ENCODE measurements around the gene NUCB1.

NUCB1 gene

GRCh38 chr19:48899781-48900476 lies at the start of gene NUCB1:
Gene NUCB1, plus strand, starts transcription at chr19:48900312. Its CDS starts 485 bp downstream, at chr19:48900797.
- peak; percentile 99 for DNase-seq (ENCODE audit: low read depth, low spot score)
- in situ Hi-C loops (cut with HindIII; ENCODE audit: low sequenced_read_pairs): no loop called here
- TF ChIP-seq CTCF (IDR thresholded peaks at IDR 0.05; ENCODE audit: low read depth, low read length): peak; percentile 28
- peak within 1 kb of the TSS; percentile 97 for H3K4me3 ChIP-seq (ENCODE audit: low read depth, low read length)

- no peak for TF ChIP-seq CTCF (IDR thresholded peaks at IDR 0.05; ENCODE audit: low read depth, low read length)
Observed at GRCh38 chr19:48852292-48852691, 47.8 kb upstream of the NUCB1 start.

GRCh38 chr19:48853483-48853882 lies 46.6 kb upstream of the NUCB1 start:
- in situ Hi-C loops (cut with HindIII; ENCODE audit: low sequenced_read_pairs): no loop called here
- no peak for DNase-seq (ENCODE audit: low read depth, low spot score)
- no peak overlapping the region for H3K4me3 ChIP-seq (ENCODE audit: low read depth, low read length)
- no peak for TF ChIP-seq CTCF (IDR thresholded peaks at IDR 0.05; ENCODE audit: low read depth, low read length)

More at GRCh38 chr19:48852292-48852691, 47.8 kb upstream of the NUCB1 start:
- no peak for DNase-seq (ENCODE audit: low read depth, low spot score)
- H3K4me3 ChIP-seq (ENCODE audit: low read depth, low read length): no peak overlapping the region
- in situ Hi-C loops (cut with HindIII; ENCODE audit: low sequenced_read_pairs): no loop called here

- DNase-seq (ENCODE audit: low read depth, low spot score): no peak
- no peak for TF ChIP-seq CTCF (IDR thresholded peaks at IDR 0.05; ENCODE audit: low read depth, low read length)
- in situ Hi-C loops (cut with HindIII; ENCODE audit: low sequenced_read_pairs): no loop called here
- H3K4me3 ChIP-seq (ENCODE audit: low read depth, low read length): no peak overlapping the region
Observed at GRCh38 chr19:48854103-48854502, 46.0 kb upstream of the NUCB1 start.

GRCh38 chr19:48856921-48857320 lies 43.2 kb upstream of the NUCB1 start:
- no peak overlapping the region for H3K4me3 ChIP-seq (ENCODE audit: low read depth, low read length)
- no peak for TF ChIP-seq CTCF (IDR thresholded peaks at IDR 0.05; ENCODE audit: low read depth, low read length)
- DNase-seq (ENCODE audit: low read depth, low spot score): peak; percentile 31
- in situ Hi-C loops (cut with HindIII; ENCODE audit: low sequenced_read_pairs): no loop called here

- TF ChIP-seq CTCF (IDR thresholded peaks at IDR 0.05; ENCODE audit: low read depth, low read length): no peak
- in situ Hi-C loops (cut with HindIII; ENCODE audit: low sequenced_read_pairs): no loop called here
- no peak for DNase-seq (ENCODE audit: low read depth, low spot score)
- no peak overlapping the region for H3K4me3 ChIP-seq (ENCODE audit: low read depth, low read length)
Observed at GRCh38 chr19:48858984-48859710, 41.0 kb upstream of the NUCB1 start.

All from astrocyte of the spinal cord (primary cell).